Left lobe of liver (tissue), 2 donors: ENCODE results near the gene ING5. TPM values are rescaled to one million over a fixed set of nuclear protein-coding genes. Genes with fewer than 3 reads are reported as not detected.
"Not testable (repeated sequence)": the region's sequence is repeated elsewhere in the genome, so short reads cannot be mapped to it uniquely, and the experiment has no call there.

ENCODE experiments used
- ATAC-seq: fragments of 200-7000 bp; cut with Tn5 transposase; one replicate; pipeline ENCODE4 v1.9.1; 2020; ENCODE audit warnings: mild to moderate bottlenecking, moderate library complexity
- DNase-seq: peaks from one replicate; pipeline ENCODE4 v3.0.0-alpha.2; 2020; ENCODE audit warnings: low spot score
- total RNA-seq: library from RNA; stranded (reverse); gene quantifications from one replicate; pipeline ENCODE4 v1.2.1, GENCODE V29; 2021
- donor health status: DM: no; HTN: no; CAD: no; lungs with moderate emphysema.
- donor health status: DM: no; HTN: yes; CAD: no.

ING5 gene
- total RNA-seq, 1 donor from 2014 or later = 20.7 TPM

- DNase-seq (no peak), ATAC-seq (no peak)
Observed at GRCh38 chr2:241703032-241703604, 1.3 kb downstream of the ING5 start.

- DNase-seq (no peak), ATAC-seq (no peak)
Observed at GRCh38 chr2:241706537-241706936, 4.7 kb downstream of the ING5 start.

- DNase-seq = no peak
- ATAC-seq = no peak
Observed at GRCh38 chr2:241708879-241709278, 7.0 kb downstream of the ING5 start.

- DNase-seq = no peak
- ATAC-seq = no peak
Observed at GRCh38 chr2:241719093-241719492, 17.3 kb downstream of the ING5 start.

DNA sequence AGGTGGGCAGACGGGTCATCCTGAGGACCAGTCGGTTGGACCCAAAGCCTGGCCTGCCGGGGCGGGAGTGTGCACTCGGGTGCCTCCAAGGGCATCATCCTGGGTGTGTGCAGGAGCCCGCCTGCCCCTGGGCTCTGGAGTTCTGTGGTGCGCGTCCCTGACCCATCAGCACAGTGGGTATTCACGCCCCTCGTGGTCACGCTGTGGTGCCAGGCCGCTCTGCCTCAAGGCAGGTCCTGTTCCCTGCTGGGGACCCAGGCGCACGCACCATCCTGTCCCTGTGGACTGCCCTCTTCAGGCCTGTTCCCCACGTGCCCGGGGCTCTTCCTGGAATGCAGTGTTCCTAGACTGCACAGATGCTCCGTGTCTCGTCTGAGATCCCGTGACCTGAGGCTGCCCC, 18.3 kb downstream of the ING5 start:
- DNase-seq (no peak), ATAC-seq (no peak)

GRCh38 chr2:241720560-241720959, 18.7 kb downstream of the ING5 start:
- DNase-seq (no peak), ATAC-seq (no peak)

DNA sequence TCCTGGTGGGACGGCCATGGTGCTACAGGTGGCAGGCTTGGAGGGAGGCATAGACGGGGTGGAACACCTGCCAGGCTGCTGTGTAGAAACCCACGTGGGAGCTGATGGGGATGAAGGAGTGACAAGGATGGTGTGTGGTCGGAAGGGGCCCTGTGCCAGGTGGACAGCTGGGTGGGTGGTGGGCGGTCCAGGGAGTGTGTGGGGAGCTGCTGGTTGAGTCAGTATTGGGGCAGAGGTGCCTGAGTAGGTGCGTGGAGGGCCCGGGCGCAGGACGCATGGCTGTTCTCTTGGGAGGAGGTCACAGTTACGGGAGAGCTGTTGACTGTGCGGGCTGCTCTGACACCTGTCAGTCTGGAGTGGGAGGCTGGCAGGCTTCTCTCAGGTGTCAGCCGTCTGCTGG, 20.0 kb downstream of the ING5 start:
- DNase-seq = no peak

DNA sequence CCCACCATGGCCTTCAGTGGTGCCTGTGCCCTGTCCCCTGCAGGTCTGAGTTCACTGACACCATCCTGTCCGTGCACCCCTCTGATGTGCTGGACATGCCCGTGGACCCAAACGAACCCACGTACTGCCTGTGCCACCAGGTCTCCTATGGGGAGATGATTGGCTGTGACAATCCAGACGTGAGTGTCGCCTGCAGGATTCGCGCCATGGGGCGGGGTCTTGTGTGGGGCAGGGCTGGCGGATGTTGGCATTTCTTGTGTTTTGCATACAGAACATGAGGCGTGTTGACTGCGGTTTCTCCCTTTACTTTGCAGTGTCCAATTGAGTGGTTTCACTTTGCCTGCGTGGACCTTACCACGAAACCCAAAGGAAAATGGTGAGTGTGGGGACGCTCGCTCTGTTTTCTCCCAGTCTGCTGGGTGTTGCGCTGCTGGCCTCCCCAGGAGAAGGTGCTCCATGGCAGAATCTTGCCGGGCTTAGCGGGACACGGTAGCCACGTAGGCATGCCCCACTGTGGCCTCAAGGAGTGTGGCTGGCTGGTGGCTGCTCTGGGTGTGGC, 21.1 kb downstream of the ING5 start:
- ATAC-seq (no peak), DNase-seq (no peak)

More for the DNA sequence above, 20.0 kb downstream of the ING5 start:
- no peak for ATAC-seq

DNA sequence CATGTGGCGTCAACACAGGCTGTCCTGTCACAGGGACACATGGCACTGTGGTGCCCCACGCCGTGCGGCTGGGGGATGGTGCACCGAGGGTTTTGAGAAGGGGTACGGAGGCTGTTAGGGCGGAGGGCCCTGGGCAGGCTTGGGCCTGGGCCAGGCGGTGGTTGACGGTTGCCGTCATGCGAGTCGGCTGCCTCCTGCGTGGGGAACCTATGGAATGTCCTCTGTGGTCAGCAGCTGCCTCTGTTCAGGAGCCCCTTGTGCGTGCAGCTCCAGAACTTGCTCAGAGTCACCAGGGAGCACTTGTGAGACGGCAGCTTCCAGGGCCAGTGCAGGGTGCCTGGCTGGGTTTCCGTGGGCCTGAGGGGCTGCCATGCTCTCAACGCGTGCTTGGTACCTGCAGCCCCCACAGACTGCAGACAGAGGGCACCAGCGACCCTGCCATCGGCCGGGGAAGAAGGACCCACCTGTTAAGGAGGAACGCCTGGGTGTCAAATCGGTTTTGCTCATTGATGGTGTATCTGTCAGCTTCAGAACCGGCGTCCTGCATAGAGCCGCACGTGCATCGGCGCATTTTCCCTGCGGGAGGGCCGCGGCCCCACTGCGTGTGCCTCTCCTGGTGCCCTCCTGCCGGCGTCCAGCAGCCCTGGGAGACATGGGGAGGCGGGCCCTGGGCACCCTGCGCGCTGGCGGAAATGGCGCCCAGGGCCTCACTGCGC, 22.6 kb downstream of the ING5 start:
- ATAC-seq = no peak
- DNase-seq = no peak

DNA sequence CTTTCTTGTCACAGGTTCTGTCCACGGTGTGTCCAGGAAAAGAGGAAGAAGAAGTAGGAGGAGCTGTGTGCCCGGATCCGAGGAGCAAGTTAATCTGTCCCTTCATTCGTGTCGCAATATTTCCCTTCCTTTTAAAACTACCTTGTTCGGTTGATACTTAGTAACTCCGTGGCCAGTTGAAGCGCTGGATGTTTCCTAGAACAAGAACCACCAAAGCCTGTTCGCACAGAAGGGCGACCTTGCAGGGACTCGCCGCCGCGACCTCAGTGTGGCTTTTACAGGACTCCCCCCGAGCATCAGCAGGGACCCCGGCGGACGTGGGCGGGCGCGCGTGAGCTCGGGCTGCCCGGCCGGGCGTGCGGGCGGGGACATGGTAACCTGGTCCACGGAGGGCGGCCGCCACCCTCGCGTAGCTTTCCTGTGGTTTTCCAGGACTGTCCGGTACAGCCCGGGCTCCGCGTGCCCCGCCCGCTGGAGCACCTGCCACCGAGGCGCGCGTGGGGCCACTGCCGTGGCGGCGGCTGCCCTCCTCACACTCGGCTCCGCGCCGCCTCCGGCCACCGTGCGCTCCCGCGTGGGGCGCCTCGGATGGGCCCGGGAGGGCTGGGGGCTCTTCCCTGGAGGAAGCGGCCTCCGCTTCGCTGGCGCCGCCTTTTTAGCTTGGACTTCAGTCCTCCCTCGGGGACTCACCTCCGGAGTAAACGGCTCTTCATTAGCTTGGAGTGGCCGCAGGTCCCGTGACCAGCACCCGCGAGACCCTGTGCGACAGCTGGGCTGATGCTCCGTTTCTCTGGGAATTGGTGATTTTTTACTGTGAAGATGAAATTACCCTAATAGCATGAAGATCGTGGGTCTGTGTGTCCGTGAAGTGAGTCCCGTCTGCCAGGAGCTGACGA, 23.4 kb downstream of the ING5 start:
- no peak for DNase-seq
- ATAC-seq = no peak

DNA sequence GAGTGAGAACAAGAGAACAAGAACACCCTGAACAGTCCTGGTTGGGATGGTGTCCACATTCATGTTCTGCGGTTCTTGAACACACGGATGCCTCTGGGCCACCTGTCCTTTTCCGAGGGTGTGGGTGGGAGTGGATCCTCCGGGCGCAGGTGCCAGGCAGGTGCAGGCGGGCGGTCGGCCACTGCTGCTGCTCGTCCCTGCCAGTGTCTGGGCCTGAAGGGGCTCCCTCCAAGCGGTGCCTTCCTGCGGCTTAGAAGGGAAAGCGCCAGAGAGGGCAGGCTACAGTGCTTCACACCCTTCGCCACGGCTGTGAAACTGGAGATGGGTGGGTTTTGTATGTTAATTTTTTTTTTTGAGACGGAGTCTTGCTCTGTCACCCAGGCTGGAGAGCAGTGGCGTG, 24.6 kb downstream of the ING5 start:
- DNase-seq = no peak
- ATAC-seq = no peak

DNA sequence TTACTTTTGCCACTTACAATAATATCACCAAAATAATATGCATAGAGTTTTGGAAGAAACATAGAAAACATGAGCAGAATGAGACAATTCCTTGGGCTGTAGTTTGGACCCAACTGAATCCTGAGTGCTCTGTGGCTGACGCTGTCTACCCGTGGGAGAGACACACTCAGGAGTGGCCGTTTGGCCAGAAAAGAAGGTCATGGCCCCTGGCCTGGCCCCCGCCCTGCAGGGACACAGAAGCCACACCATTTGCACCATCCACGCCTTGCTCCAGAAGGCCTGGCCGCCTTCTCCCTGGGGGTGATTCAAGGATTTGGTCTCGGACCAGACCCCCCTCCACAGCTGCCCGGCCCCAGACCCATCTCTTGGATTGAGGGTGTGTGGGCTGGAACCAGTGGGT, 26.2 kb downstream of the ING5 start:
- ATAC-seq = no peak
- no peak for DNase-seq

GRCh38 chr2:241728627-241729026, 26.8 kb downstream of the ING5 start:
- DNase-seq (peak; percentile 66), ATAC-seq (peak; percentile 83)

DNA sequence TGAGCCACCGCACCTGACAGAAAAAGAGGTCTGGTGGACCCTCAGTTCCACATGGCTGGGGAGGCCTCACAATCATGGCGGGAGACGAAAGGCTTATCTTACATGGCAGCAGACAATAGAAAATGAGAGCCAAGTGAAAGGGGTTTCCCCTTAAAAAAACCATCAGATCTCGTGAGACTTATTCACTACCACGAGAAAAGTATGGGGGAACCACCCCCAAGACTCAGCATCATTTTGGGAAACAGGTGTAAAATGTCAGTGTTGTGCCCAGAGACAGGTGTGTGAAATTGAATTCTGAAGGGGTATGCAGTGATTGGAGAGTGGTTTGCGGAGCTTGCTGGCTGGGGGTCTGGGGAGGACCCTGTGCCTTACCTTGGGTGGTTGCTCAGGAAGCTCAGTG, 28.0 kb downstream of the ING5 start:
- ATAC-seq (no peak), DNase-seq (no peak)

DNA sequence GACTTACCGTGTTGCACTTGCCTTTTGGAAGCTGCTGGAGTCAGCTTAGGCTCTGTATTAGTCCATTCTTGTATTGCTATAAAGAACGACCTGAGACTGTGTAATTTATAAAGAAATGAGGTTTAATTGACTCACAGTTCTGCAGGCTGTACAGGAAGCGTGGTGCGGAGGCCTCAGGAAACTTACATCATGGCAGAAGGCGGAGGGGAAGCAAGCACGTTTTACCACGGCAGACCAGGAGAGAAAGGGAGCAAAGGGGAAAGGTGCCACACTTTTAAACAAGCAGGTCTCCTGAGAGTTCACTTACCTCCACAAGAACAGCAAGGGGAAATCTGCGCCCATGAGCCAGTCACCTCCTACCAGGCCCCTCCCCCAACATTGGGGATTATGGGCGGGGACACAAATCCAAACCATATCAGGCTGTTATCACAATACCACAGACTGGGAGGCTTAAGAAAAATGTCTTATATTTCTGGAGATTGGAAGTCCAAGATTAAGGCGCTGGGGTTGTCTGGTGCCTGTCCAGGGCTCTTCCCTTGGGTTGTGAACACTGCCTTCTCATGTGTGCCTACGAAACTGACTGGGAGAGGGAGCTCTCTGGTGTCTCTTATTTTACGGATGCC, 28.9 kb downstream of the ING5 start:
- DNase-seq (no peak), ATAC-seq (no peak)

DNA sequence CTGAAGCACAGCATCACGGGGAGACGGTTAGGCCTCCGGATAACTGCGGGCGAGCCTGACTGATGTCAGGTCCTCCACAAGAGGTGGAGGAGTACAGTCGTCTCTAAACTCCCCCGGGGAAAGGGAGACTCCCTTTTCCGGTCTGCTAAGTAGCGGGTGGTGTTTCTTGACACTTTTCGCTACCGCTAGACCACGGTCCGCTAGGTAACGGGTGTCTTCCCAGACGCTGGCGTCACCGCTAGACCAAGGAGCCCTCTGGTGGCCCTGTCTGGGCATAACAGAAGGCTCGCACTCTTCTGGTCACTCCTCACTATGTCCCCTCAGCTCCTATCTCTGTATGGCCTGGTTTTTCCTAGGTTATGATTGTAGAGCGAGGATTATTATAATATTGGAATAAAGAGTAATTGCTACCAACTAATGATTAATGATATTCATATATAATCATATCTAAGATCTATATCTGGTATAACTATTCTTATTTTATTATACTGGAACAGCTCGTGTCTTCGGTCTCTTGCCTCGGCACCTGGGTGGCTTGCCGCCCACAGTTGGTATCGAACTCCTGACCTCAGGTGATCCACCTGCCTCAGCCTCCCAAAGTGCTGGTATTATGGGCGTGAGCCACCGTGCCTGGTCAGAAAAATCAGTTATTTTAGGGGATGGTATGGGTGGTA, 30.8 kb downstream of the ING5 start:
- not testable (repeated sequence) for ATAC-seq
- DNase-seq = peak; percentile 72

GRCh38 chr2:241733391-241734207, 31.8 kb downstream of the ING5 start:
- no peak for DNase-seq
- no peak for ATAC-seq

- DNase-seq (no peak), ATAC-seq (no peak)
Observed at GRCh38 chr2:241734208-241734466, 32.3 kb downstream of the ING5 start.

- ATAC-seq (peak; percentile 88), DNase-seq (peak; percentile 95)
Observed at GRCh38 chr2:241734467-241735208, 32.8 kb downstream of the ING5 start, which contains the start of gene D2HGDH. TSS of gene D2HGDH (plus strand) at chr2:241734630. CDS start at chr2:241735225, 595 bp downstream.
